ENCODE results near the gene SYNM. TPM values are rescaled to one million over a fixed set of nuclear protein-coding genes. Genes with fewer than 3 reads are reported as not detected.
A peak's percentile ranks its signal among the peaks of the same experiment; 100 is the strongest.
"Not testable (repeated sequence)": the region's sequence is repeated elsewhere in the genome, so short reads cannot be mapped to it uniquely, and the experiment has no call there.

Gene SYNM
- total and polyA plus RNA-seq, 2 experiments from 2014 or later, result 0.74 to 3.5 TPM

GRCh38 chr15:99060186-99060585 lies 44.7 kb upstream of the SYNM start:
- Histone ChIP-seq H3K4me2 (peak overlapping the region; percentile 100; the same call in 1 of the 2 replicates), H2AFZ (peak overlapping the region; percentile 94; the same call in 1 of the 2 replicates), H3K4me3 (peak overlapping the region; percentile 94), H3K27me3 (ENCODE audit: insufficient read depth) (0 out of 2 replicates have a peak, but pooled peaks cover 14% of the 10 kb centered on the region)
- not testable (repeated sequence) for H3K4me1 ChIP-seq (ENCODE audit: insufficient read depth); H3K9me3 Mint-ChIP-seq; H3K4me1 Mint-ChIP-seq; H3K36me3 Mint-ChIP-seq (ENCODE audit: low read depth); H3K36me3 ChIP-seq (ENCODE audit: insufficient read depth); H3K27ac Mint-ChIP-seq; H4K20me1 ChIP-seq (replicated peaks; ENCODE audit: insufficient read depth); ATAC-seq; H3K9me2 ChIP-seq (ENCODE audit: insufficient read depth); H3K27me3 Mint-ChIP-seq (ENCODE audit: insufficient read depth, low read depth, poor library complexity); H3F3A ChIP-seq (replicated peaks; ENCODE audit: low read depth); H3K27ac ChIP-seq (ENCODE audit: low read depth); DNase-seq (ENCODE audit: low spot score); H3K79me2 ChIP-seq (replicated peaks; ENCODE audit: insufficient read depth)
- peak overlapping the region; percentile 83 for H3K4me3 Mint-ChIP-seq

- H3K4me3 Mint-ChIP-seq, result no peak overlapping the region
- H3K27me3 Mint-ChIP-seq (ENCODE audit: insufficient read depth, low read depth, poor library complexity), result peaks cover 10% of the 10 kb centered on the region
- Histone ChIP-seq H3K79me2 (replicated peaks; ENCODE audit: insufficient read depth) (no peaks in the 10 kb centered on the region), H3K4me3 (no peak overlapping the region), H3K27ac (ENCODE audit: low read depth) (no peak overlapping the region), H3K9me2 (ENCODE audit: insufficient read depth) (0 out of 2 replicates have a peak, but pooled peaks cover 3% of the 10 kb centered on the region), H3F3A (replicated peaks; ENCODE audit: low read depth) (peaks cover 5% of the 10 kb centered on the region; the same call in 1 of the 2 replicates), H3K4me2 (no peak overlapping the region), H4K20me1 (replicated peaks; ENCODE audit: insufficient read depth) (no peaks in the 10 kb centered on the region), H3K36me3 (ENCODE audit: insufficient read depth) (no peaks in the 10 kb centered on the region), H3K27me3 (ENCODE audit: insufficient read depth) (0 out of 2 replicates have a peak, but pooled peaks cover 14% of the 10 kb centered on the region), H2AFZ (no peak overlapping the region), H3K4me1 (ENCODE audit: insufficient read depth) (peaks cover 4% of the 10 kb centered on the region; the same call in 1 of the 2 replicates)
- DNase-seq (ENCODE audit: low spot score) (no peak), ATAC-seq (no peak)
- no peaks in the 10 kb centered on the region for H3K9me3 Mint-ChIP-seq
- H3K4me1 Mint-ChIP-seq, result 0 out of 3 replicates have a peak, but pooled peaks cover 3% of the 10 kb centered on the region
- H3K27ac Mint-ChIP-seq, result no peak overlapping the region
- no peaks in the 10 kb centered on the region for H3K36me3 Mint-ChIP-seq (ENCODE audit: low read depth)
- TF ChIP-seq REST (IDR thresholded peaks at IDR 0.05; ENCODE audit: unreplicated experiment), result no peak
- peak in 1 of 2 experiments; percentile 8; a peak in 1 of 4 replicates for TF ChIP-seq CTCF (conservative IDR thresholded peaks at IDR 0.05; ENCODE audit: low read depth in 2 of 2)
Measured at GRCh38 chr15:99062226-99062625, 42.7 kb upstream of the SYNM start.

GRCh38 chr15:99068186-99068585 lies 36.7 kb upstream of the SYNM start:
- Histone ChIP-seq H3K4me1 (ENCODE audit: insufficient read depth) (peaks cover 4% of the 10 kb centered on the region; the same call in 1 of the 2 replicates), H3K36me3 (ENCODE audit: insufficient read depth) (no peaks in the 10 kb centered on the region), H3K79me2 (replicated peaks; ENCODE audit: insufficient read depth) (no peaks in the 10 kb centered on the region), H4K20me1 (replicated peaks; ENCODE audit: insufficient read depth) (no peaks in the 10 kb centered on the region), H2AFZ (no peak overlapping the region), H3K9me2 (ENCODE audit: insufficient read depth) (no peaks in the 10 kb centered on the region), H3K27me3 (ENCODE audit: insufficient read depth) (no peaks in the 10 kb centered on the region), H3F3A (replicated peaks; ENCODE audit: low read depth) (no peaks in the 10 kb centered on the region), H3K27ac (ENCODE audit: low read depth) (no peak overlapping the region), H3K4me2 (no peak overlapping the region), H3K4me3 (no peak overlapping the region)
- no peaks in the 10 kb centered on the region for H3K36me3 Mint-ChIP-seq (ENCODE audit: low read depth)
- ATAC-seq (no peak), DNase-seq (ENCODE audit: low spot score) (no peak)
- H3K27me3 Mint-ChIP-seq (ENCODE audit: insufficient read depth, low read depth, poor library complexity), result peaks cover 6% of the 10 kb centered on the region
- H3K4me1 Mint-ChIP-seq, result peaks cover 3% of the 10 kb centered on the region
- H3K4me3 Mint-ChIP-seq, result no peak overlapping the region
- no peak overlapping the region for H3K27ac Mint-ChIP-seq
- H3K9me3 Mint-ChIP-seq, result no peaks in the 10 kb centered on the region
- TF ChIP-seq ETS1 (IDR thresholded peaks at IDR 0.05), result no peak
